Neural progenitor cell (in vitro differentiated cells): Measurements from ENCODE around the gene SYNDIG1. TPM values are rescaled to one million over a fixed set of nuclear protein-coding genes. Genes with fewer than 3 reads are reported as not detected.

ENCODE experiments used
- DNase-seq: peaks from one replicate; pipeline ENCODE4 v3.0.0-alpha.2; 2016; ENCODE audit warnings: low spot score
- H2AFZ ChIP-seq: fragments of 200-600 bp; sonication (generic); replicated peaks from 2 replicates; pipeline ENCODE4 v1.6.1; 2016; ENCODE audit warnings: antibody characterized with exemption
- H3F3A ChIP-seq: fragments of 200-600 bp; sonication (generic); 2 replicates; pipeline ENCODE4 v1.6.1; 2016; ENCODE audit warnings: antibody characterized with exemption, low read depth
- H3K27ac ChIP-seq: fragments of 200-600 bp; sonication (generic); 2 replicates; pipeline ENCODE4 v1.5.1; 2016; ENCODE audit warnings: mild to moderate bottlenecking
- H3K27me3 ChIP-seq: fragments of 200-600 bp; sonication (generic); 2 replicates; pipeline ENCODE4 v1.6.1; 2016; ENCODE audit warnings: mild to moderate bottlenecking, moderate library complexity
- H3K36me3 ChIP-seq: fragments of 200-600 bp; sonication (generic); 2 replicates; pipeline ENCODE4 v1.5.1; 2016
- H3K4me1 ChIP-seq: fragments of 200-600 bp; sonication (generic); 2 replicates; pipeline ENCODE4 v1.6.1; 2016; ENCODE audit warnings: mixed run types
- H3K4me2 ChIP-seq: fragments of 200-600 bp; sonication (generic); 2 replicates; pipeline ENCODE4 v1.6.1; 2016
- H3K4me3 ChIP-seq: fragments of 200-600 bp; sonication (generic); 2 replicates; pipeline ENCODE4 v1.5.1; 2016
- H3K79me2 ChIP-seq: fragments of 200-600 bp; sonication (generic); 2 replicates; pipeline ENCODE4 v1.6.1; 2016; ENCODE audit warnings: low read depth
- H3K9ac ChIP-seq: fragments of 200-600 bp; sonication (generic); 2 replicates; pipeline ENCODE4 v1.6.1; 2016
- H3K9me3 ChIP-seq: fragments of 200-600 bp; sonication (generic); 2 replicates; pipeline ENCODE4 v1.5.1; 2016; ENCODE audit warnings: low read depth
- H4K20me1 ChIP-seq: fragments of 200-600 bp; sonication (generic); 2 replicates; pipeline ENCODE4 v1.6.1; 2016; ENCODE audit warnings: low read depth
- H3K27ac Mint-ChIP-seq: 3 replicates; pipeline ENCODE4 v1.8.0; 2021; ENCODE audit warnings: mixed read lengths
- H3K27me3 Mint-ChIP-seq: 2 replicates; pipeline ENCODE4 v1.8.0; 2022; ENCODE audit warnings: low read depth, mild to moderate bottlenecking, inconsistent platforms, moderate library complexity, mixed read lengths; ENCODE audit not compliant: insufficient read depth
- H3K36me3 Mint-ChIP-seq: 3 replicates; pipeline ENCODE4 v1.8.0; 2021; ENCODE audit warnings: mixed read lengths
- H3K4me1 Mint-ChIP-seq: 3 replicates; pipeline ENCODE4 v1.8.0; 2021; ENCODE audit warnings: mixed read lengths
- H3K4me3 Mint-ChIP-seq: 3 replicates; pipeline ENCODE4 v1.8.0; 2021; ENCODE audit warnings: mild to moderate bottlenecking, moderate library complexity, mixed read lengths
- H3K9me3 Mint-ChIP-seq: 3 replicates; pipeline ENCODE4 v1.8.0; 2020; ENCODE audit warnings: mixed read lengths
- CTCF ChIP-seq: fragments of 200-600 bp; sonication (generic); IDR thresholded peaks from 2 replicates; pipeline ENCODE4 v1.5.1; 2017; ENCODE audit warnings: antibody characterized with exemption, mild to moderate bottlenecking
- EZH2 ChIP-seq: fragments of 200-600 bp; sonication (generic); IDR thresholded peaks from 2 replicates; pipeline ENCODE4 v1.6.1; 2017; ENCODE audit warnings: antibody characterized with exemption, mild to moderate bottlenecking, moderate library complexity
- EZH2phosphoT487 ChIP-seq: fragments of 200-600 bp; sonication (generic); IDR thresholded peaks from 2 replicates; pipeline ENCODE4 v1.6.1; 2017; ENCODE audit warnings: antibody characterized with exemption
- total RNA-seq: library from RNA; depleted of rRNA; stranded (reverse); fragments of >200 nt; gene quantifications from 2 replicates; pipeline ENCODE4 v1.2.3, GENCODE V29; 2015; ENCODE audit warnings: low replicate concordance

Gene SYNDIG1
- total RNA-seq, 1 donor from 2014 or later, result 1.0 TPM

GRCh38 chr20:24446811-24447210 lies 22.6 kb upstream of the SYNDIG1 start:
- peaks cover 11% of the 10 kb centered on the region for H3K27me3 Mint-ChIP-seq
- H3K9me3 Mint-ChIP-seq, result no peaks in the 10 kb centered on the region
- no peak for DNase-seq
- Histone ChIP-seq H3K27me3 (no peaks in the 10 kb centered on the region), H3K36me3 (no peaks in the 10 kb centered on the region), H3K4me2 (no peak overlapping the region), H3K9ac (no peak overlapping the region), H3F3A (peaks cover 22% of the 10 kb centered on the region), H3K4me3 (no peak overlapping the region), H3K27ac (no peak overlapping the region), H3K4me1 (peaks cover 20% of the 10 kb centered on the region), H3K79me2 (no peaks in the 10 kb centered on the region), H3K9me3 (no peaks in the 10 kb centered on the region), H4K20me1 (no peaks in the 10 kb centered on the region), H2AFZ (no peak overlapping the region)
- no peaks in the 10 kb centered on the region for H3K36me3 Mint-ChIP-seq
- no peak for TF ChIP-seq CTCF
- TF ChIP-seq EZH2, result no peak
- no peak for TF ChIP-seq EZH2phosphoT487
- no peak overlapping the region for H3K27ac Mint-ChIP-seq
- H3K4me1 Mint-ChIP-seq, result peaks cover 17% of the 10 kb centered on the region
- no peak overlapping the region for H3K4me3 Mint-ChIP-seq

GRCh38 chr20:24448170-24448569 lies 21.3 kb upstream of the SYNDIG1 start:
- no peak overlapping the region for H3K4me3 Mint-ChIP-seq
- no peak overlapping the region for H3K27ac ChIP-seq
- no peaks in the 10 kb centered on the region for H3K9me3 ChIP-seq
- no peaks in the 10 kb centered on the region for H3K79me2 ChIP-seq
- H3K9me3 Mint-ChIP-seq, result no peaks in the 10 kb centered on the region
- H3K9ac ChIP-seq, result no peak overlapping the region
- H3K36me3 Mint-ChIP-seq, result no peaks in the 10 kb centered on the region
- H3K27me3 ChIP-seq, result no peaks in the 10 kb centered on the region
- H3K4me1 ChIP-seq, result peaks cover 16% of the 10 kb centered on the region
- peaks cover 13% of the 10 kb centered on the region for H3K27me3 Mint-ChIP-seq
- H3K27ac Mint-ChIP-seq, result no peak overlapping the region
- H2AFZ ChIP-seq, result no peak overlapping the region
- H3F3A ChIP-seq, result peaks cover 14% of the 10 kb centered on the region
- no peak overlapping the region for H3K4me3 ChIP-seq
- H3K36me3 ChIP-seq, result no peaks in the 10 kb centered on the region
- peaks cover 16% of the 10 kb centered on the region for H3K4me1 Mint-ChIP-seq
- no peak for DNase-seq
- H3K4me2 ChIP-seq, result no peak overlapping the region
- no peaks in the 10 kb centered on the region for H4K20me1 ChIP-seq
- TF ChIP-seq EZH2 (no peak), EZH2phosphoT487 (no peak), CTCF (no peak)

- peaks cover 4% of the 10 kb centered on the region for H3F3A ChIP-seq
- no peak overlapping the region for H3K9ac ChIP-seq
- H3K4me1 ChIP-seq, result peaks cover 8% of the 10 kb centered on the region
- H3K9me3 Mint-ChIP-seq, result no peaks in the 10 kb centered on the region
- no peak for DNase-seq
- no peak overlapping the region for H3K4me3 Mint-ChIP-seq
- H3K9me3 ChIP-seq, result no peaks in the 10 kb centered on the region
- peaks cover 13% of the 10 kb centered on the region for H3K27me3 Mint-ChIP-seq
- TF ChIP-seq CTCF (no peak), EZH2 (no peak), EZH2phosphoT487 (no peak)
- H2AFZ ChIP-seq, result no peak overlapping the region
- H3K27ac ChIP-seq, result no peak overlapping the region
- no peak overlapping the region for H3K27ac Mint-ChIP-seq
- H3K79me2 ChIP-seq, result no peaks in the 10 kb centered on the region
- no peaks in the 10 kb centered on the region for H3K36me3 Mint-ChIP-seq
- H3K4me3 ChIP-seq, result no peak overlapping the region
- no peaks in the 10 kb centered on the region for H4K20me1 ChIP-seq
- H3K27me3 ChIP-seq, result no peaks in the 10 kb centered on the region
- H3K4me1 Mint-ChIP-seq, result peaks cover 9% of the 10 kb centered on the region
- no peak overlapping the region for H3K4me2 ChIP-seq
- no peaks in the 10 kb centered on the region for H3K36me3 ChIP-seq
These were observed 20.3 kb upstream of the SYNDIG1 start for GRCh38 chr20:24449026-24449720.
